Measurements from ENCODE around the gene P4HA2. TPM values are rescaled to one million over a fixed set of nuclear protein-coding genes. Genes with fewer than 3 reads are reported as not detected.
A peak's percentile ranks its signal among the peaks of the same experiment; 100 is the strongest.

P4HA2 gene
- polyA plus RNA-seq, 1 donor (not counting 4 experiments of a cell fraction or from before 2014, with no cell fraction given) = 93.6 TPM

GRCh38 chr5:132257131-132258101 lies 29.8 kb upstream of the P4HA2 start, which contains the start of gene PDLIM4:
Gene PDLIM4, plus strand, starts transcription at chr5:132257696. Its CDS starts 39 bp downstream, at chr5:132257735.
- FAIRE-seq = no peak
- Histone ChIP-seq H3K9me1 (ENCODE audit: control insufficient read depth, extremely low read depth, insufficient read depth, low read length) (peaks cover 2% of the 10 kb centered on the region), H3K9ac (ENCODE audit: control insufficient read depth, extremely low read depth, insufficient read depth, low read length) (peak within 1 kb of the TSS; percentile 94), H3K4me1 (ENCODE audit: control insufficient read depth, extremely low read depth, insufficient read depth, low read length) (peaks cover 47% of the 10 kb centered on the region), H3K27ac (ENCODE audit: control insufficient read depth, insufficient read depth, low read length) (peak within 1 kb of the TSS; percentile 81), H3K79me2 (ENCODE audit: control insufficient read depth, insufficient read depth, low read length) (peaks cover 28% of the 10 kb centered on the region), H4K20me1 (ENCODE audit: control insufficient read depth, extremely low read depth, insufficient read depth, low read length) (no peaks in the 10 kb centered on the region), H3K4me3 (ENCODE audit: control insufficient read depth in 2 of 3, extremely low read depth in 1 of 3, insufficient read depth in 2 of 3, low read depth in 1 of 3, low read length in 3 of 3) (peak within 1 kb of the TSS; percentile 74 to 95 (median 87)), H3K36me3 (ENCODE audit: control insufficient read depth in 2 of 2, extremely low read depth in 1 of 2, insufficient read depth in 2 of 2, low read length in 2 of 2) (peaks cover 4 to 11% of the 10 kb centered on the region in 2 experiments), H3K9me3 (ENCODE audit: control insufficient read depth, low read depth, low read length) (no peaks in the 10 kb centered on the region), H3K4me2 (ENCODE audit: control insufficient read depth, extremely low read depth, insufficient read depth, low read depth, low read length) (peak within 1 kb of the TSS; percentile 100), H3K27me3 (ENCODE audit: control insufficient read depth, extremely low read depth, insufficient read depth, low read length) (no peaks in the 10 kb centered on the region), H2AFZ (ENCODE audit: control insufficient read depth, low read length) (peak within 1 kb of the TSS; percentile 51)
- DNase-seq (ENCODE audit: low read depth, low spot score) = no peak
- dilution Hi-C loops (cut with MboI; ENCODE audit: extremely low pct_ligation_motif_present, low sequenced_read_pairs) = no loop called here
- TF ChIP-seq CTCF (optimal IDR thresholded peaks at IDR 0.05 in 1 of 3, IDR thresholded peaks at IDR 0.05 in 1 of 3, conservative IDR thresholded peaks at IDR 0.05 in 1 of 3; ENCODE audit: extremely low read depth in 1 of 3, insufficient read depth in 2 of 3, low read length in 3 of 3) (no peak), EZH2 (IDR thresholded peaks at IDR 0.05; ENCODE audit: low read length) (no peak)

GRCh38 chr5:132256783-132257130 lies 29.1 kb upstream of the P4HA2 start:
- dilution Hi-C loops (cut with MboI; ENCODE audit: extremely low pct_ligation_motif_present, low sequenced_read_pairs) = no loop called here
- Histone ChIP-seq H4K20me1 (ENCODE audit: control insufficient read depth, extremely low read depth, insufficient read depth, low read length) (no peaks in the 10 kb centered on the region), H3K4me1 (ENCODE audit: control insufficient read depth, extremely low read depth, insufficient read depth, low read length) (peaks cover 47% of the 10 kb centered on the region), H3K27ac (ENCODE audit: control insufficient read depth, insufficient read depth, low read length) (no peak overlapping the region), H2AFZ (ENCODE audit: control insufficient read depth, low read length) (no peak overlapping the region), H3K36me3 (ENCODE audit: control insufficient read depth in 2 of 2, extremely low read depth in 1 of 2, insufficient read depth in 2 of 2, low read length in 2 of 2) (peaks cover 0 to 4% of the 10 kb centered on the region in 2 experiments), H3K4me2 (ENCODE audit: control insufficient read depth, extremely low read depth, insufficient read depth, low read depth, low read length) (no peak overlapping the region), H3K9me3 (ENCODE audit: control insufficient read depth, low read depth, low read length) (no peaks in the 10 kb centered on the region), H3K27me3 (ENCODE audit: control insufficient read depth, extremely low read depth, insufficient read depth, low read length) (no peaks in the 10 kb centered on the region), H3K79me2 (ENCODE audit: control insufficient read depth, insufficient read depth, low read length) (peaks cover 22% of the 10 kb centered on the region), H3K4me3 (ENCODE audit: control insufficient read depth in 2 of 3, extremely low read depth in 1 of 3, insufficient read depth in 2 of 3, low read depth in 1 of 3, low read length in 3 of 3) (no peak overlapping the region), H3K9me1 (ENCODE audit: control insufficient read depth, extremely low read depth, insufficient read depth, low read length) (peaks cover 2% of the 10 kb centered on the region), H3K9ac (ENCODE audit: control insufficient read depth, extremely low read depth, insufficient read depth, low read length) (peak overlapping the region; percentile 60)
- FAIRE-seq (no peak), DNase-seq (ENCODE audit: low read depth, low spot score) (no peak)
- TF ChIP-seq EZH2 (IDR thresholded peaks at IDR 0.05; ENCODE audit: low read length) (no peak), CTCF (optimal IDR thresholded peaks at IDR 0.05 in 1 of 3, IDR thresholded peaks at IDR 0.05 in 1 of 3, conservative IDR thresholded peaks at IDR 0.05 in 1 of 3; ENCODE audit: extremely low read depth in 1 of 3, insufficient read depth in 2 of 3, low read length in 3 of 3) (no peak)
